PC-9 (cell line): ENCODE data around the gene APOBR.
"Not testable (repeated sequence)": the region's sequence is repeated elsewhere in the genome, so short reads cannot be mapped to it uniquely, and the experiment has no call there.

Experiments used
- EZH2 ChIP-seq: fragments of 200-600 bp; sonication (generic); IDR thresholded peaks from 2 replicates; pipeline ENCODE4 v1.8.0; 2017; ENCODE audit warnings: antibody characterized with exemption, low read depth
- TF ChIP-seq, protein P1 (sequence below): fragments of 200-600 bp; sonication (generic); conservative IDR thresholded peaks from 2 replicates; pipeline ENCODE4 v1.6.1; 2017; ENCODE audit warnings: mixed run types, antibody characterized with exemption, mild to moderate bottlenecking, moderate library complexity

DNA sequence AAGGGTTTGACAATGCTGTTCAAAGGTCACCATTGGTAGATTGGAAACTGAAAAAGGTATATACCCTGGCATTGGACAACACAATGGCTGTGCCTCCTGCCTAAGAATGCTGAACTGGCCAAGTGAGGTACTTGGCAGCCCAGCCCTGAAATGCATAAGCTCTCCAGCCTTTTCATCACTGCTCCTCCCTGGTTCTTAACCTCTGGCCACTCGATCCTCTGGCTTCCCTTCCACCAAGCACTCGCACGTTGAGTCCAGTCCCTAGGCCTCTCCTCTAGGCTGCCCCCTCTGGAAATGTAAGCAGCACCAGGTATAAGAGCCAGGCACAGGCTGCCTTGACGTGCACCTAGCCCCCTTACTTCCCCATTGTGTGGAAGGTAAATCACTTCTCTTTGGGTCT lies 48.1 kb upstream of the APOBR start:
- TF ChIP-seq, protein P1, sequence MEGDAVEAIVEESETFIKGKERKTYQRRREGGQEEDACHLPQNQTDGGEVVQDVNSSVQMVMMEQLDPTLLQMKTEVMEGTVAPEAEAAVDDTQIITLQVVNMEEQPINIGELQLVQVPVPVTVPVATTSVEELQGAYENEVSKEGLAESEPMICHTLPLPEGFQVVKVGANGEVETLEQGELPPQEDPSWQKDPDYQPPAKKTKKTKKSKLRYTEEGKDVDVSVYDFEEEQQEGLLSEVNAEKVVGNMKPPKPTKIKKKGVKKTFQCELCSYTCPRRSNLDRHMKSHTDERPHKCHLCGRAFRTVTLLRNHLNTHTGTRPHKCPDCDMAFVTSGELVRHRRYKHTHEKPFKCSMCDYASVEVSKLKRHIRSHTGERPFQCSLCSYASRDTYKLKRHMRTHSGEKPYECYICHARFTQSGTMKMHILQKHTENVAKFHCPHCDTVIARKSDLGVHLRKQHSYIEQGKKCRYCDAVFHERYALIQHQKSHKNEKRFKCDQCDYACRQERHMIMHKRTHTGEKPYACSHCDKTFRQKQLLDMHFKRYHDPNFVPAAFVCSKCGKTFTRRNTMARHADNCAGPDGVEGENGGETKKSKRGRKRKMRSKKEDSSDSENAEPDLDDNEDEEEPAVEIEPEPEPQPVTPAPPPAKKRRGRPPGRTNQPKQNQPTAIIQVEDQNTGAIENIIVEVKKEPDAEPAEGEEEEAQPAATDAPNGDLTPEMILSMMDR = not testable (repeated sequence)
- not testable (repeated sequence) for TF ChIP-seq EZH2
